OCI-LY3 (cell line): ENCODE measurements around the gene ZNF587B.
"Not testable (repeated sequence)": the region's sequence is repeated elsewhere in the genome, so short reads cannot be mapped to it uniquely, and the experiment has no call there.

Experiments used
- H2AFZ ChIP-seq: fragments of 200-600, 300-600 bp; shearing (Covaris generic); 2 replicates; pipeline ENCODE4 v1.6.0; 2014; ENCODE audit warnings: antibody characterized with exemption, low read depth, low read length
- H3K27ac ChIP-seq: fragments of 200-600, 300-600 bp; sonication (generic); 2 replicates; pipeline ENCODE4 v1.5.1; 2014; ENCODE audit warnings: mild to moderate bottlenecking, low read length, moderate library complexity, mixed read lengths
- H3K27me3 ChIP-seq: fragments of 200-600, 300-600 bp; sonication (generic); 2 replicates; pipeline ENCODE4 v1.6.1; 2014; ENCODE audit warnings: low read depth, low read length, mixed read lengths
- H3K36me3 ChIP-seq: fragments of 200-600, 300-600 bp; sonication (generic); replicated peaks from 2 replicates; pipeline ENCODE3; 2014; ENCODE audit warnings: low read depth, low read length, mixed read lengths
- H3K4me1 ChIP-seq: fragments of 300-600, 200-600 bp; sonication (generic); 2 replicates; pipeline ENCODE4 v1.6.1; 2014; ENCODE audit warnings: low read length, mixed read lengths
- H3K4me2 ChIP-seq: fragments of 200-600, 300-600 bp; sonication (generic); 2 replicates; pipeline ENCODE4 v1.6.1; 2014; ENCODE audit warnings: low read length, mixed read lengths
- H3K4me3 ChIP-seq: fragments of 300-600, 200-600 bp; sonication (generic); 2 replicates; pipeline ENCODE4 v1.5.1; 2014; ENCODE audit warnings: antibody characterized with exemption, mild to moderate bottlenecking, low read length, moderate library complexity
- H3K79me2 ChIP-seq: fragments of 300-600, 200-600 bp; shearing (Covaris generic); 2 replicates; pipeline ENCODE4 v1.6.1; 2014; ENCODE audit warnings: mild to moderate bottlenecking, low read length, mixed read lengths
- H3K9ac ChIP-seq: fragments of 300-600, 200-600 bp; shearing (Covaris generic); 2 replicates; pipeline ENCODE4 v1.6.0; 2014; ENCODE audit warnings: mild to moderate bottlenecking, low read length, moderate library complexity
- H3K9me3 ChIP-seq: fragments of 200-600, 300-600 bp; shearing (Covaris generic); 2 replicates; pipeline ENCODE4 v1.6.1; 2014; ENCODE audit warnings: low read length, mixed read lengths; ENCODE audit not compliant: insufficient read depth
- H4K20me1 ChIP-seq: fragments of 200-600, 300-600 bp; sonication (generic); 2 replicates; pipeline ENCODE4 v1.6.1; 2016; ENCODE audit warnings: low read length, mixed read lengths; ENCODE audit not compliant: insufficient read depth
- CTCF ChIP-seq: fragments of 200-600, 300-600 bp; sonication (generic); IDR thresholded peaks from 2 replicates; pipeline ENCODE4 v1.5.1; 2014; ENCODE audit warnings: antibody characterized with exemption, low read length, low read depth
- EZH2phosphoT487 ChIP-seq: fragments of 200-600 bp; shearing (Covaris generic); IDR thresholded peaks from 2 replicates; pipeline ENCODE4 v1.6.1; 2018; ENCODE audit warnings: antibody characterized with exemption, mixed run types, low read depth

ZNF587B gene

GRCh38 chr19:57803265-57803593 is 26.9 kb upstream of the ZNF587B start:
- no peak overlapping the region for H3K27ac ChIP-seq
- no peak for TF ChIP-seq EZH2phosphoT487
- no peak for TF ChIP-seq CTCF
- H4K20me1 ChIP-seq, result peaks cover 6% of the 10 kb centered on the region
- H3K4me2 ChIP-seq, result no peak overlapping the region
- H3K9ac ChIP-seq, result no peak overlapping the region
- no peaks in the 10 kb centered on the region for H3K27me3 ChIP-seq
- H3K79me2 ChIP-seq, result peaks cover 68% of the 10 kb centered on the region
- no peak overlapping the region for H2AFZ ChIP-seq
- H3K9me3 ChIP-seq, result no peaks in the 10 kb centered on the region
- H3K4me3 ChIP-seq, result no peak overlapping the region
- peaks cover 25% of the 10 kb centered on the region for H3K36me3 ChIP-seq
- H3K4me1 ChIP-seq, result peaks cover 31% of the 10 kb centered on the region

- no peak overlapping the region for H2AFZ ChIP-seq
- no peaks in the 10 kb centered on the region for H3K27me3 ChIP-seq
- H3K9ac ChIP-seq, result no peak overlapping the region
- H3K9me3 ChIP-seq, result no peaks in the 10 kb centered on the region
- TF ChIP-seq CTCF (no peak), EZH2phosphoT487 (no peak)
- H3K4me1 ChIP-seq, result peaks cover 26% of the 10 kb centered on the region
- H3K4me2 ChIP-seq, result no peak overlapping the region
- no peak overlapping the region for H3K4me3 ChIP-seq
- H3K27ac ChIP-seq, result no peak overlapping the region
- H3K79me2 ChIP-seq, result peaks cover 72% of the 10 kb centered on the region
- H4K20me1 ChIP-seq, result peaks cover 6% of the 10 kb centered on the region
- peaks cover 28% of the 10 kb centered on the region for H3K36me3 ChIP-seq
Observed at GRCh38 chr19:57803594-57804325, 26.3 kb upstream of the ZNF587B start.

- no peak for TF ChIP-seq EZH2phosphoT487
- TF ChIP-seq CTCF, result no peak
- H3K4me2 ChIP-seq, result no peak overlapping the region
- H3K4me1 ChIP-seq, result peaks cover 4% of the 10 kb centered on the region
- H3K9ac ChIP-seq, result no peak overlapping the region
- no peaks in the 10 kb centered on the region for H3K9me3 ChIP-seq
- H3K27ac ChIP-seq, result no peak overlapping the region
- H3K4me3 ChIP-seq, result no peak overlapping the region
- peaks cover 24% of the 10 kb centered on the region for H3K36me3 ChIP-seq
- no peak overlapping the region for H2AFZ ChIP-seq
- 0 out of 2 replicates have a peak, but pooled peaks cover 3% of the 10 kb centered on the region for H4K20me1 ChIP-seq
- no peaks in the 10 kb centered on the region for H3K27me3 ChIP-seq
- H3K79me2 ChIP-seq, result peaks cover 63% of the 10 kb centered on the region
Observed at GRCh38 chr19:57807541-57807940, 22.6 kb upstream of the ZNF587B start.

GRCh38 chr19:57810410-57811295 is 19.4 kb upstream of the ZNF587B start:
- Histone ChIP-seq H3K79me2 (peaks cover 51% of the 10 kb centered on the region), H3K36me3 (peaks cover 27% of the 10 kb centered on the region)
- H3K9ac ChIP-seq, H3K4me1 ChIP-seq, H3K4me2 ChIP-seq, H2AFZ ChIP-seq, H4K20me1 ChIP-seq, H3K27me3 ChIP-seq, H3K27ac ChIP-seq, H3K4me3 ChIP-seq, H3K9me3 ChIP-seq: not testable (repeated sequence)
